Retinal pigment epithelial cell (primary cell): ENCODE results near the gene OMA1.

ENCODE experiments used
- DNase-seq: peaks from one replicate; pipeline ENCODE4 v3.0.0-alpha.2; 2010; ENCODE audit warnings: low read depth
- H3K4me3 ChIP-seq: 2 replicates; pipeline ENCODE4 v1.5.1; 2011; ENCODE audit warnings: mild to moderate bottlenecking, low read length, control low read depth, moderate library complexity
- TF ChIP-seq, protein P1 (sequence below): conservative IDR thresholded peaks from 2 replicates; pipeline ENCODE4 v1.5.1; 2011; ENCODE audit warnings: low read depth, low read length, control low read depth, inconsistent platforms

OMA1 gene

GRCh38 chr1:58441699-58442098 lies 104.8 kb downstream of the OMA1 start:
- no peak for DNase-seq
- no peak overlapping the region for H3K4me3 ChIP-seq
- TF ChIP-seq, protein P1, sequence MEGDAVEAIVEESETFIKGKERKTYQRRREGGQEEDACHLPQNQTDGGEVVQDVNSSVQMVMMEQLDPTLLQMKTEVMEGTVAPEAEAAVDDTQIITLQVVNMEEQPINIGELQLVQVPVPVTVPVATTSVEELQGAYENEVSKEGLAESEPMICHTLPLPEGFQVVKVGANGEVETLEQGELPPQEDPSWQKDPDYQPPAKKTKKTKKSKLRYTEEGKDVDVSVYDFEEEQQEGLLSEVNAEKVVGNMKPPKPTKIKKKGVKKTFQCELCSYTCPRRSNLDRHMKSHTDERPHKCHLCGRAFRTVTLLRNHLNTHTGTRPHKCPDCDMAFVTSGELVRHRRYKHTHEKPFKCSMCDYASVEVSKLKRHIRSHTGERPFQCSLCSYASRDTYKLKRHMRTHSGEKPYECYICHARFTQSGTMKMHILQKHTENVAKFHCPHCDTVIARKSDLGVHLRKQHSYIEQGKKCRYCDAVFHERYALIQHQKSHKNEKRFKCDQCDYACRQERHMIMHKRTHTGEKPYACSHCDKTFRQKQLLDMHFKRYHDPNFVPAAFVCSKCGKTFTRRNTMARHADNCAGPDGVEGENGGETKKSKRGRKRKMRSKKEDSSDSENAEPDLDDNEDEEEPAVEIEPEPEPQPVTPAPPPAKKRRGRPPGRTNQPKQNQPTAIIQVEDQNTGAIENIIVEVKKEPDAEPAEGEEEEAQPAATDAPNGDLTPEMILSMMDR: no peak

DNA sequence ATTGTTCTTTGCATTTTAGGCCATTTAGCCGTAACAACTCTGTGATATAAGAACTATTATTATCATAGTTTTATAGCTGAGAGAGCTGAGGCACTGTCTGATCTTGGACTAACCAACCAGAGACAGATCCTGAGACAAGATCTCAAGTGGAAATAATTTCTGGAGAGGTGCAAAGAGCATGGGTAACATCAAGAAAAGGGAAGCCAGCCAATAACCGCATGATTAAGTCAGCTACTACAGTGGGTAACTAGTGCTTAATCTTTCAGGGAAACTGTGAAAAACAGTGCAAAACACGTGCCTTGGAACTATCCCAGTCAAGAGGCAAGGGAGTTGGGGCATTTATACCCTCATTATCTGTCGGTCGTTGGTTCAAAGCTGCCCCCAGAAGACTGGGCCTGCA lies 105.8 kb downstream of the OMA1 start:
- no peak overlapping the region for H3K4me3 ChIP-seq
- DNase-seq: no peak
- TF ChIP-seq, protein P1: no peak

GRCh38 chr1:58439946-58440345 lies 106.6 kb downstream of the OMA1 start:
- no peak for DNase-seq
- TF ChIP-seq, protein P1: no peak

DNA sequence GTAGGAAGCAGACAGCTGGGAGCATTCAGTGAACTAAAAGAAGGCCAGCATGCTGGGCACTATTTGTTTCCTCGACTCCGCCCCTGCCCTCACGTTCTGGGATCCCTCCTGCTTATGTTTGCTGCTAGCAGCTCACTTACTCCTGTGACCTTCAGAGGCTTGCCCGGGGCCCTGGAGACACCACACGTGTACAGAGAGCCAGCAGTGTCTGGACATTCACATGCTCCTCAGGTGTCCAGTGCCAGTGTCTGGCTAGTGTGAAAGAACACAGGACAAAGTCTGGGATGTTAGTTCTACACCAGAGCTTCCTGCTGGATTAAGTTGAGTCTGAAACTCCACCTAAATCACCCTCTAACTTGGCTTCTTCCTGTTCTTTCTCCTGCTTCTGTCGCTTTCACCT lies 108.1 kb downstream of the OMA1 start:
- H3K4me3 ChIP-seq: no peak overlapping the region
- DNase-seq: no peak
- TF ChIP-seq, protein P1: no peak

More at GRCh38 chr1:58439946-58440345, 106.6 kb downstream of the OMA1 start:
- no peak overlapping the region for H3K4me3 ChIP-seq

GRCh38 chr1:58437623-58438022 lies 108.9 kb downstream of the OMA1 start:
- TF ChIP-seq, protein P1: no peak
- no peak for DNase-seq
- H3K4me3 ChIP-seq: no peak overlapping the region

DNA sequence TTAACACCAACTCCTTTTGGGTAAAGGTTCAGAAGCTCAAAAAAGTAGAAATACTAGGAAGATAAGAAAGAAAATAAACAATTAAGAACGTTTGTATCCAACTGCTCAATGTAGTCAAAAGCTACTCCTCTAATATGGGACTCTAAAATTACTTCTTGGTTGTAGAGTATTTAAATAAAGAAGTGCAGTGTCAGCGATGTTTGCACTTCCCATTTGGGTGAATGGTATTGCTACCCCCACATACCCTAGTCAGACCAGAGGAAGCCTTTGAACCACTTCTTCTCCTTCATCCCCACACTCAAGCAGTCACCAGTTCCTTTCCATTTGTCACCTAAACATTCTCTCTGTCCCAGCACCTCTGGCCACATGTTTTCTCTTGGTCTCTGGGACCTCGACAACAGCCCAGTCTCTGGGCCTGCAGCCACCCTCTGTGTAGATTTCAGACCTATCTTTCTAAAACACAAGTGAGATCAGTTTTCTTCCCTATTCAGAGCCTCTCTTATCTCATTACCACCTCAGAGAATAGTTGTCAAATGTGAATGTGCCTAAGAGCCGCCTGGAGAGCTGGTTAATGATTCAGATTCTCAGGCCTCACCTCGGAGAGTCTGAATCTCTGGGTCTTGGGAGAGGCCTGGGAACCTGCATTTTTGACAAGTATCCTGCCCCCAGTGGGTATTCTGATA lies 109.8 kb downstream of the OMA1 start:
- no peak overlapping the region for H3K4me3 ChIP-seq
- TF ChIP-seq, protein P1: no peak
- DNase-seq: no peak

- TF ChIP-seq, protein P1: no peak
- DNase-seq: no peak
- H3K4me3 ChIP-seq: no peak overlapping the region
Observed at GRCh38 chr1:58435376-58435775, 111.2 kb downstream of the OMA1 start.
